GM21367 (cell line): Measurements from ENCODE around the gene GRID2IP.
"Not testable (repeated sequence)": the region's sequence is repeated elsewhere in the genome, so short reads cannot be mapped to it uniquely, and the experiment has no call there.

Experiments used
- ATAC-seq: cut with Tn5 transposase; IDR thresholded peaks from one replicate; pipeline ENCODE4 v1.9.1; 2021; ENCODE audit not compliant: unreplicated experiment

Gene GRID2IP

GRCh38 chr7:6453734-6454133, 97.5 kb downstream of the GRID2IP start:
- no peak for ATAC-seq

GRCh38 chr7:6451224-6451705, 100.0 kb downstream of the GRID2IP start:
- ATAC-seq = no peak

GRCh38 chr7:6450591-6450990, 100.7 kb downstream of the GRID2IP start:
- not testable (repeated sequence) for ATAC-seq

- ATAC-seq = not testable (repeated sequence)
Observed at GRCh38 chr7:6449884-6450283, 101.4 kb downstream of the GRID2IP start.

GRCh38 chr7:6448943-6449543, 102.2 kb downstream of the GRID2IP start:
- ATAC-seq = no peak

- ATAC-seq = peak; percentile 72
Observed at GRCh38 chr7:6447581-6448199, 103.6 kb downstream of the GRID2IP start, which contains the start of gene DAGLB. TSS of gene DAGLB (minus strand) at chr7:6447954. CDS start at chr7:6447842, 112 bp downstream.
